ENCODE data around the gene KL. TPM values are rescaled to one million over a fixed set of nuclear protein-coding genes. Genes with fewer than 3 reads are reported as not detected.

KL gene
- total RNA-seq, 1 donor from 2014 or later: 0.12 TPM

DNA sequence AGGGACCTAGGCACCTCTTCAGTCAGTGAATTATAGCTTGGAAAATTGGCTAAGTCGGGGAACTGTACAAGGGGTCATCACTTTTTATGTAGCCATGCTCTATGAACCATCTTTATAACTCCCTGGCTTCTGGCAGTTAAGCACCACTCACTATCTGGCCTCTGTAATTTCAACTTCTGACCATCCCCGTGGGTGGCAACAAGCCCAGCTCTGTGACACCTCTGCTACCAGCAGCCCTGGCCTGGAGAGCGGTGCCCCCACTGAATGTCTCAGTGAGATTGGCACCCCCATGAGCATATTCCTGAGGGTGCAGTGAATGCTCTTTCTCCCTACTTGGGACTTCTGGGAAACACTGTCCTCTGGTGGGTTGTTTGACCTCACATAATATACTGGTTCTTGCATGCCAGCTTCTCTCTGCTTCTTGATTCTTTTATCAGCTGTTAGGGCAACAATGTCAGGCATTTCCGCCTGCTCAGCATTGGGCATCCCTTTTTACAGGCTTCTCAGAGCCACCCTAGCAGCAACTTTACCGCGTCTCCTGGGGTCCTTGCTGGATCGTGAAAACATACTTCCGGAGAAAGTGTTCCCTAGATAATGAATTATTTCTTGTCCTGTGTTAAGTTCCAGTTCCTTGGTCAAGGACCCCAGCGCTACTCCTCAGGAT is 10.4 kb downstream of the KL start:
- H3K36me3 Mint-ChIP-seq (ENCODE audit: low read depth): no peaks in the 10 kb centered on the region
- no peaks in the 10 kb centered on the region for H3K4me1 Mint-ChIP-seq
- TF ChIP-seq, protein P1, sequence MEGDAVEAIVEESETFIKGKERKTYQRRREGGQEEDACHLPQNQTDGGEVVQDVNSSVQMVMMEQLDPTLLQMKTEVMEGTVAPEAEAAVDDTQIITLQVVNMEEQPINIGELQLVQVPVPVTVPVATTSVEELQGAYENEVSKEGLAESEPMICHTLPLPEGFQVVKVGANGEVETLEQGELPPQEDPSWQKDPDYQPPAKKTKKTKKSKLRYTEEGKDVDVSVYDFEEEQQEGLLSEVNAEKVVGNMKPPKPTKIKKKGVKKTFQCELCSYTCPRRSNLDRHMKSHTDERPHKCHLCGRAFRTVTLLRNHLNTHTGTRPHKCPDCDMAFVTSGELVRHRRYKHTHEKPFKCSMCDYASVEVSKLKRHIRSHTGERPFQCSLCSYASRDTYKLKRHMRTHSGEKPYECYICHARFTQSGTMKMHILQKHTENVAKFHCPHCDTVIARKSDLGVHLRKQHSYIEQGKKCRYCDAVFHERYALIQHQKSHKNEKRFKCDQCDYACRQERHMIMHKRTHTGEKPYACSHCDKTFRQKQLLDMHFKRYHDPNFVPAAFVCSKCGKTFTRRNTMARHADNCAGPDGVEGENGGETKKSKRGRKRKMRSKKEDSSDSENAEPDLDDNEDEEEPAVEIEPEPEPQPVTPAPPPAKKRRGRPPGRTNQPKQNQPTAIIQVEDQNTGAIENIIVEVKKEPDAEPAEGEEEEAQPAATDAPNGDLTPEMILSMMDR (conservative IDR thresholded peaks at IDR 0.05): no peak
- no peak for DNase-seq (ENCODE audit: low read depth, low spot score)
- no peak overlapping the region for H3K4me3 Mint-ChIP-seq
- H3K9me3 Mint-ChIP-seq: no peaks in the 10 kb centered on the region
- peaks cover 5% of the 10 kb centered on the region for H3K27me3 Mint-ChIP-seq (ENCODE audit: low read depth)
- no peak overlapping the region for H3K27ac Mint-ChIP-seq (ENCODE audit: unreplicated experiment)

DNA sequence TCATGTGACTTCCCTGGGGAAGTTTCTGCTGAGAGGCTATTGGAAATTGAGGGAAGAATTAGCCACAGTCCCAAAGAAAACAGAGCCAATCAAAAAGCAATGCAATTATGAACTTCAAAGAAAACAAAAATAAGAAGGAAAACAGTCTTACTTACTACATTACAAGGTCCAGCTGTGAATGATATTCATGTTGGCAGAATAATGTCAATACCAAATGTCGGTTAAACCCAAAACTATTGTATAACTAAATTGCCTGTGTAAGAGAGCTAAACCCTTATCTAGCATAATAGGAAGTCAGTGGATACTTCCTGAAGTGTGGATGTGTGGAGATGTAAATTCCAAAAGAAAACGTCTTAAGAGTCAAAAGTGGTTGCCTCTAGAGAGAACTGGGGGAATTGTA is 12.4 kb downstream of the KL start:
- no peak for DNase-seq (ENCODE audit: low read depth, low spot score)
- Mint-ChIP-seq H3K27me3 (ENCODE audit: low read depth) (no peaks in the 10 kb centered on the region), H3K4me1 (no peaks in the 10 kb centered on the region), H3K27ac (ENCODE audit: unreplicated experiment) (no peak overlapping the region), H3K9me3 (no peaks in the 10 kb centered on the region), H3K4me3 (no peak overlapping the region), H3K36me3 (ENCODE audit: low read depth) (no peaks in the 10 kb centered on the region)
- TF ChIP-seq, protein P1 (conservative IDR thresholded peaks at IDR 0.05): no peak

DNA sequence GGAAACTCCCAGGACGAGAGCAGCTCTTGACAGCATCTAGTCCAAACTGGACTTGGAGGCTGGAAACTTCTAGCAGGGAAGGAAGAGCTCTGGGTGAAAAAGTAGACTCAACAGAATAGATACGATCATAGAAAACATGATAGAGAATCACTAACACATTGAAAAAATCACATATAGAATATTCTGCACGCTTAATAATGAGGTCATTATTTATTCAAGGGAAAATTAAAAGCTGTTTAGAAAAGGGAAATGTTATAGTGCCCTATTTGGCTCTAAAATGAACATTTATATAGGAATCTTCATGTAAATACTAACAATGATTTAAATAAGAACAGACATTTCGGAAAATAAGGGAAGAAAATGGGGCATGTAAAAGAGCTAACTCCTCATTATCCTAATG is 15.1 kb downstream of the KL start:
- H3K27ac Mint-ChIP-seq (ENCODE audit: unreplicated experiment): no peak overlapping the region
- H3K36me3 Mint-ChIP-seq (ENCODE audit: low read depth): no peaks in the 10 kb centered on the region
- TF ChIP-seq, protein P1 (conservative IDR thresholded peaks at IDR 0.05): no peak
- DNase-seq (ENCODE audit: low read depth, low spot score): no peak
- no peaks in the 10 kb centered on the region for H3K9me3 Mint-ChIP-seq
- no peaks in the 10 kb centered on the region for H3K4me1 Mint-ChIP-seq
- no peak overlapping the region for H3K4me3 Mint-ChIP-seq
- H3K27me3 Mint-ChIP-seq (ENCODE audit: low read depth): no peaks in the 10 kb centered on the region

DNA sequence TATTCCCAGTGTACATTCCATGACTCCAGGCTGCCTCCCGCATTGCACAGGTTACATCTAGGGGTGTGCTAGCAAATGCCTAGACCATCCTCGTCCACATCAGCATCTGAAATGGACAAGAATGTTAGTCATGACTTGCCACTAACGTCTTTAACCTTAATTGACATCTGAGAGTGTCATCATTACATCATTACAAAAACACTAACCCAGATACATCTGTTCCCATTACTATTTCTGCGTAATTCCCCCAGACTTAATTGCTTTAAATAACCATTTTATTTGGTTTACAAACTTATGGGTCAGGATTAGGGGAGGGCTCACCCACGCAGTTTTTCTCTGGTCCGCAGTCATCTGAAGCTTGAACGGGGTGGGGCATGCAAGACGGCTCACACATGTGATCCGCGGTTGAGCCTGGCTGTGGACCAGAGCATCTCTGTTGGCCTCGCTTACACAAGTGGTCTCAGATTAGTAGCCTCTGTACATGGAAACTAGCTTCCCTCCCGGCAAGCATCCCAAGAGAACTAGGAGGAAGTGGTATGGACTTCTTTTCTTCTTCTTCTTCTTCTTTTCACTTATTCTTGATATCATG is 15.9 kb downstream of the KL start:
- H3K4me3 Mint-ChIP-seq: no peak overlapping the region
- TF ChIP-seq, protein P1 (conservative IDR thresholded peaks at IDR 0.05): no peak
- H3K36me3 Mint-ChIP-seq (ENCODE audit: low read depth): no peaks in the 10 kb centered on the region
- no peaks in the 10 kb centered on the region for H3K9me3 Mint-ChIP-seq
- no peak overlapping the region for H3K27ac Mint-ChIP-seq (ENCODE audit: unreplicated experiment)
- no peaks in the 10 kb centered on the region for H3K27me3 Mint-ChIP-seq (ENCODE audit: low read depth)
- DNase-seq (ENCODE audit: low read depth, low spot score): no peak
- no peaks in the 10 kb centered on the region for H3K4me1 Mint-ChIP-seq

DNA sequence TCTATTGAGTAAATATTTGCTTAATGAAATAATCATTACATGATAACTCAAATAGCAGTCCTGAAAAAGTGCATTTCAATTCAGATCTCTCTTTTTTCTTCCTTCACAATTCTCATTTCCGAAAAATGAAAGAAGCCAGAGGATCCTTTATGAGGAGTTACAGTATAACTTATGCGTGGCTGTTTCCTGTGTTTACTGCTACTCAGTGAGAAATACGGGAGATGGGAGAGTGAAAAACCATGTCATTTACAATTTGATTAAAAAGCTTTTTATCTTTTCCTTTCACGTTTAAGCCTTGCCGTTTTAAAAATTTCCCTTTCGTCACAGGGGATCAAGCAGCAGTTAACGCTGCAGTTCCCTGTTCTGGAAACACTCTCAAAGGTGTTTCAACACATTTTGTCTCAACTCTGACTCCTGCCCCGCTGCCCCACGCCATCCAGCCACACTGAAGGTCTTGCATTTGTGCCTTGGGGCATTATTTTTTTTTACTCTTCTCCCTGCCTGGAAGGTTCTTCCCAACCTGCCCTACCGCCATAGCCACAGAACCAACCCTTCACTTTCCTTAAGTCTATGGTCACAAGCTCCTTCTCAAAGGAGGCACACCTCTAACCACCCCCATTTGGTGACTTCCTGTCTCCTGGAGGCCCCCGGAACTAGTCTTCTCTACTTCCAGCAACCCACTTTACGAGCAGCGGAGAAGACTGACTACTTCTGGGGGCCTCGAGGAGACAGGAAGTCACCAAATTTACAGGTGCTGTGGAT is 17.0 kb downstream of the KL start:
- Mint-ChIP-seq H3K36me3 (ENCODE audit: low read depth) (no peaks in the 10 kb centered on the region), H3K27ac (ENCODE audit: unreplicated experiment) (no peak overlapping the region), H3K9me3 (no peaks in the 10 kb centered on the region), H3K4me3 (no peak overlapping the region), H3K27me3 (ENCODE audit: low read depth) (no peaks in the 10 kb centered on the region), H3K4me1 (no peaks in the 10 kb centered on the region)
- TF ChIP-seq, protein P1 (conservative IDR thresholded peaks at IDR 0.05): no peak
- no peak for DNase-seq (ENCODE audit: low read depth, low spot score)

Measured in neural crest cell (in vitro differentiated cells).